SK-N-SH (cell line): ENCODE data around the gene COL25A1.

Source experiments
- CTCF ChIP-seq: fragments of 200-600 bp; sonication (generic); IDR thresholded peaks from 2 replicates; pipeline ENCODE4 v1.6.1; 2017; ENCODE audit warnings: antibody characterized with exemption, mild to moderate bottlenecking, moderate library complexity
- JUND ChIP-seq: IDR thresholded peaks from 2 replicates; pipeline ENCODE4 v1.4.0; 2012
- MXI1 ChIP-seq: IDR thresholded peaks from 2 replicates; pipeline ENCODE4 v1.6.1; 2012; ENCODE audit warnings: mild to moderate bottlenecking, low read depth, low read length, improper control_type of control experiment
- SIN3A ChIP-seq: IDR thresholded peaks from 2 replicates; pipeline ENCODE4 v1.6.1; 2012; ENCODE audit warnings: low read depth, mild to moderate bottlenecking, low read length, moderate library complexity, borderline replicate concordance

GRCh38 chr4:108902769-108903168 lies 399.7 kb downstream of the COL25A1 start:
- TF ChIP-seq CTCF = no peak
- no peak for TF ChIP-seq MXI1
- no peak for TF ChIP-seq SIN3A
- TF ChIP-seq JUND = no peak
